ENCODE data around the gene TGFBR3L. TPM values are rescaled to one million over a fixed set of nuclear protein-coding genes. Genes with fewer than 3 reads are reported as not detected.

Gene TGFBR3L
- total RNA-seq, 3 donors from 2014 or later, result 2.3 TPM; not detected in 2

DNA sequence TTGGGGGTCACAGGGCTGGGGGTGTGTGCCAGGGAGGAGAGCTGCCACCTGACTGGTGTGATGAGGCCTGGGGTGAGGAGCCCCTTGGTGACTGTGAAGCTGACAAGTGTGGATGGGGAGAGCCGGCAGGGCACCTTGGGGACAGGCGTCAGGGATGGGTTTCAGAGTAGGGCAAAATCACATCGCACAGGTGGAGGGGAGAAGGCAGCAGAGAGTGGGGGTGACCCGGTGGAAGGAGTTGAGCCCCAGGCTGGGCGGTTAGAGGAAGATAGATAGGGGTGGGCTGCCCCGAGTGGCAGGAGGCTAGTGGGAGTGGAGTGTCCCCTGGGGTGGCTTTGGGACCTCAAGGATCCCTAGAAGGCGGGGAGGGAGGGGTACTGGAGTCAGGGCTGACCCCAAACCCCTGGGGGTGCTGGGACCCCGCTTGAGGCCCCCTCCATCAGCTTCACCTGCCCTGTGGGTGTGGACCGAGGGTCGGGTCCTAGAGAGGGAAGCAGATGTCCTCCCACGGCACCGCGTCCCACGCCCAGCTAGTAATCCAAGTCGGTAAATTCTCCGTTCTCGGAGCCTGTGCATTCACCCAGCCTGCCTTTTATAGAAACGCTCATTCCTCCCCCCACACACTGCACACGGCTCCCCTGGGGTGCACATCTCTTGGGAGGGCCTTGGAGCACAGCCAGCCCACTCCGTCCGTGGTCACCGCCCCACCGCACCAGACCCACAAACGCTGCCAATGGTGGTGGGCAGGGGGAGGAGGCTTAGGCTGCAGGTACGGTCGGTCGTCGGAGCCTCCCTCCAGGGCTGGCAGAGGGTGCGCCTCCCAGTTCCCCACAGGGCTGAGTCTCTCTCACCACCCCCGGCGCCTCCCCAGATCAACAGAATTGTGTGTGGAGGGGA lies 8.9 kb downstream of the TGFBR3L start:
- no peak for DNase-seq (ENCODE audit: low spot score in 2 of 2)
- Histone ChIP-seq H3K4me3 (no peak overlapping the region), H3K27me3 (peaks cover 3 to 6% of the 10 kb centered on the region in 2 donors), H3K27ac (peak overlapping the region in 1 of 2 donors; percentile 0), H3K36me3 (no peaks in the 10 kb centered on the region), H3K9me3 (no peaks in the 10 kb centered on the region), H3K4me1 (peaks cover 29 to 39% of the 10 kb centered on the region in 2 donors)
- TF ChIP-seq POLR2A (IDR thresholded peaks at IDR 0.05) (no peak), POLR2AphosphoS5 (IDR thresholded peaks at IDR 0.05) (no peak), CTCF (IDR thresholded peaks at IDR 0.05) (no peak)
- intact Hi-C loops (cut with DNase I; ENCODE audit: low total_unique reads), result no loop called here

GRCh38 chr19:7924241-7924640 lies 9.6 kb downstream of the TGFBR3L start:
- DNase-seq (ENCODE audit: low spot score in 2 of 2), result no peak
- no peaks in the 10 kb centered on the region for H3K27me3 ChIP-seq
- no peak for TF ChIP-seq POLR2AphosphoS5 (IDR thresholded peaks at IDR 0.05)
- TF ChIP-seq CTCF (IDR thresholded peaks at IDR 0.05), result no peak
- TF ChIP-seq POLR2A (IDR thresholded peaks at IDR 0.05), result no peak
- intact Hi-C loops (cut with DNase I; ENCODE audit: low total_unique reads), result no loop called here
- no peaks in the 10 kb centered on the region for H3K9me3 ChIP-seq
- H3K4me1 ChIP-seq, result peaks cover 31 to 39% of the 10 kb centered on the region in 2 donors
- H3K27ac ChIP-seq, result peak overlapping the region in 1 of 2 donors; percentile 0
- H3K36me3 ChIP-seq, result no peaks in the 10 kb centered on the region
- no peak overlapping the region for H3K4me3 ChIP-seq

DNA sequence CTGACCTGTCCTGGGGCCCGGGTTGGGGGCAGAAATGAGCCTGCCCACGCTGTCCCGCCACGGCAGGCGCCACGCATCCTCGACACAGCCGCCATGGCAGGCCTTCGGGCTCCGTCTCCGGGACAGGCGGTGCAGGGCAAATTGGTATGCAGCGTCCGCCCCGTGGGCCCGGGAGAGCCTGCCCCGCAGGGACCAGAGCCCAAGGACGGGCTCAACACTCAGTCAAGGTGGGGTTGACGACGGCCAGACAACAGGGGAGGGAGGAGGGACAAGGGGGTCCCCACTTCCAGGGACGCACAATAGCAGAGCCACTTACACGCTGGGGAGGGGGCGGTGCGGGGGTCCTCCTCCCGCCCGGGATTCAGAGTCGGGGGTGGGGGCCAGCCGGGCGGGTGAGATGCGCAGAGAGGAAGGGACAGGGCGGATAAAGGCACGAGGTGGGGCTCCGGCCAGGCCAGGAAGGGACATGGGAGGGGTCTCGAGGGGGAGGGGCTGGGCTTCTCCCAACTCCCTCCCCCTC lies 10.1 kb downstream of the TGFBR3L start:
- intact Hi-C loops (cut with DNase I; ENCODE audit: low total_unique reads), result no loop called here
- Histone ChIP-seq H3K36me3 (no peaks in the 10 kb centered on the region), H3K9me3 (no peaks in the 10 kb centered on the region), H3K4me3 (peak overlapping the region; percentile 41 to 72 (median 60)), H3K27ac (peak overlapping the region in 1 of 2 donors; percentile 0), H3K27me3 (no peaks in the 10 kb centered on the region), H3K4me1 (peaks cover 35 to 39% of the 10 kb centered on the region in 2 donors)
- no peak for TF ChIP-seq CTCF (IDR thresholded peaks at IDR 0.05)
- TF ChIP-seq POLR2A (IDR thresholded peaks at IDR 0.05), result no peak
- no peak for TF ChIP-seq POLR2AphosphoS5 (IDR thresholded peaks at IDR 0.05)
- DNase-seq (ENCODE audit: low spot score in 2 of 2), result no peak

GRCh38 chr19:7925171-7925851 lies 10.7 kb downstream of the TGFBR3L start:
- no peaks in the 10 kb centered on the region for H3K36me3 ChIP-seq
- peaks cover 37 to 39% of the 10 kb centered on the region in 2 donors for H3K4me1 ChIP-seq
- peak overlapping the region; percentile 25 to 96 for H3K27ac ChIP-seq
- DNase-seq (ENCODE audit: low spot score in 2 of 2), result peak in 1 of 2 donors; percentile 54
- H3K27me3 ChIP-seq, result no peaks in the 10 kb centered on the region
- no peak for TF ChIP-seq POLR2A (IDR thresholded peaks at IDR 0.05)
- peak in 1 of 3 donors; percentile 11 for TF ChIP-seq POLR2AphosphoS5 (IDR thresholded peaks at IDR 0.05)
- peak; percentile 51 to 67 (median 64) for TF ChIP-seq CTCF (IDR thresholded peaks at IDR 0.05)
- intact Hi-C loops (cut with DNase I; ENCODE audit: low total_unique reads), result no loop called here
- H3K4me3 ChIP-seq, result peak overlapping the region; percentile 41 to 72 (median 60)
- H3K9me3 ChIP-seq, result no peaks in the 10 kb centered on the region
